GM19467 (cell line): Measurements from ENCODE around the gene TOP1.
"Not testable (repeated sequence)": the region's sequence is repeated elsewhere in the genome, so short reads cannot be mapped to it uniquely, and the experiment has no call there.

Experiments
- ATAC-seq: cut with Tn5 transposase; IDR thresholded peaks from one replicate; pipeline ENCODE4 v1.9.1; 2021; ENCODE audit warnings: mild to moderate bottlenecking, moderate library complexity; ENCODE audit not compliant: unreplicated experiment

The TOP1 gene

GRCh38 chr20:41125530-41126457 is 97.2 kb downstream of the TOP1 start:
- ATAC-seq: no peak

- no peak for ATAC-seq
Observed at GRCh38 chr20:41126719-41127118, 98.1 kb downstream of the TOP1 start.

GRCh38 chr20:41128317-41128716 is 99.7 kb downstream of the TOP1 start:
- ATAC-seq: not testable (repeated sequence)

DNA sequence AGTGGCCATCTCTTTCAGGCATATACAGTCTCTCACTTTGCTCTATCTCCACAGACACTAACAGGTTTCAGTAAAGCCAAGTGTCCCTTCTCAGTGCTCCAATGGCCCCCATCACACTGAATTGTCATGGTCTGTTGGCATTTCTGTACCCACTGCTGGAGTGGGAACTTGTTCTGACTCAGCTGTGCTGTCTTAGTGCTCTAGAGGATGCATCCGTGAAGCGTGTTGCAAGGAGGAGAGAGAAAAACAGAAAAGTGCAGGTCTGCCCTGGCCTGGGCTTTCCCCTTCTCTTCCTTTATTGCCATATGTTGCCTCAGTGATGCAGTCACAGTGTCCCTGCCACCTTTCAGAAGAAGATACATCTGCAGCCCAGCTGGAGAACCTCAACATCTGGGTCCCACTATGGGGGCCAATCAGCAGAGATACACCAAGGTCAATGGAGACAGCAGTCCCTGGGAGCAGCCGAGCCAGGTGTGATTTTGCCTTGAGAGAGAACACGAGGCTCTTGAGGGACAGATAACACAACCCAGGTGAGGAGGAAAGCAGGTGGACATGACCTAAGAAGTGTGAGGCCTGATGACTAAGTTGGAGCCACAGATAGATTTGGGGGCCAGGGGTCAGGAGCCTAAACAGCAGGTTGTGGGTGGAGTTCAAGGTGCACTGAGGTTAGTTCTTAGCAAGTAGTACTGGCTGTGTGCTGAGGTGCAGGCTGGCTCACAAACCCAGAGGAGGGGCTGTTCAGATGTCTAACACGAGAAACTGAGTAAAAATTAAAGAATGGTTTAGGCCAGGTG is 103.2 kb downstream of the TOP1 start:
- no peak for ATAC-seq

DNA sequence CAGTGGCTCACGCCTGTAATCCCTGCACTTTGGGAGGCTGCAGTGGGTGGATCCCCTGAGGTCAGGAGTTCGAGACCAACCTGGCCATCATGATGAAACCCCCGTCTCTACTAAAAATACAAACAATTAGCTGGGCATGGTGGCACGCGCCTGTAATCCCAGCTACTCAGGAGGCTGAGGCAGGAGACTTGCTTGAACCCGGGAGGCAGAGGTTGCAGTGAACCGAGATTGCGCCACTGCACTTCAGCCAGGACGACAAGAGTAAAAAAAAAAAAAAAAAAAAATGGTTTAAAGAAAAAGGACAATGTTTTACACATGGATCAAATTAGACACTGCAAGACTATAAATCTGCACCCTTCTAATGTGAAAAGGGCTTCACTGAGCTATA is 103.8 kb downstream of the TOP1 start:
- ATAC-seq: not testable (repeated sequence)

DNA sequence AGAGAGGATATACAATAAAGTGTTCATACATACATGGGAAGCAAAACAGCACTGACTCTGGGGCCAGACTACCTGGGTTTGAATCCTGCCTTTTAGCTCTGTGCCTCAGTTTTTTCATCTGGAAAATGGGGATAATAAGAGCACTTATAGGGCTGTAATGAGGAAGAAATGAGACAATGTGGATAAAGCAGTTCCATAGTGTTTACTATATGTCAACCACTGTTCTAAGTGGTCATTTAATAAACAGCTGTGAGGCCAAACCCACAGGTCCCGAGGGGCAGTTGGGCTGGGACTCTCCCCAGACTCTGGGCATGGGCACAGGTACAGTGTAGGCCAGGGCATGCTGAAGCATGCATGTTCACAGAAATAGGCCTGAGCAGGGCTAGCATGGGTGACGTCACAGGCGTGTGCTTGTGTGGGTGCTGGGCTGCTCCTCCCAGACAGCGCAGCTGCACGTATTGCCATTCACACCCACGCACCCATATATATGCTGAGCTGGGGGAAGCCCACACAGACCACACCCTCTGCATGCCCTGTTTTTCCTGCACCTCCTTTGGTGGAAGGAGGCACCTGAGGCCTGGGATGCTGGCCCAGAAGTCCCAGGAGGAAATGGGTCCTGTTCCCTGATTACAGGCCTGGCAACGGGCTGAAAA is 105.2 kb downstream of the TOP1 start:
- no peak for ATAC-seq

GRCh38 chr20:41134362-41135186 is 106.0 kb downstream of the TOP1 start:
- no peak for ATAC-seq

DNA sequence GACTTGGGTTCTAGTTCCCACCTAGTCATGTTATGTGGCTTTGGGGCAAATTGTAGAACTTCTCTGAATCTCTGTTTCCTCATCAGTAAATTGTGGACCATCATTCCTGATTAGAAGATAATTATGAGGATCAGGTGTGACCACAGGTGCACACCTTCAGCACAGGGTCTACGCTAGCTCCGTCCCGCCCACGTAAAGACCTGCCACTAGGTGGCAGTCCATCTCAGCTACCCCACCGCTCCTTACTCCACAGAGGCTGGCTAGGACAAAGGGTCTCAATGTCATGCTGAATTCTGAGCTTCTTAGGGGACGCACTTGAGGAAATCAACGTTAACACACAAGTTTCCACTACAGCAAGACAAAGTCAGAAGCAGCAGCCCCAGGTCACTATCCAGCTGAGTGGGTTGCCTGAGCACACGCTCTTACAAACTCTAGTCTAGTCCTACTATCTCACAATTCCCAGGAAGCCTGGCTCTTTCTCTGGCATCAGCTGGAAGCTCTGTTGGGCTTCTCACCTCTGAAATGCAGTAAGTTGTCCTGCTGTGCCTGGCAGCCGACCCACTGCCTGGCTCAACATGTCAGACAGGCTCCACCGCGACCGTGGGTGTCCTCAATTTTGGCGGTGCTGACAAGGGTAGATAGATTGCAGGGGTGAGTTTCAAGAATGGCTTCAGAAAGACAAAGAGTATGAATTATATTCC is 106.7 kb downstream of the TOP1 start:
- ATAC-seq: no peak

- ATAC-seq: no peak
Observed at GRCh38 chr20:41135888-41136679, 107.5 kb downstream of the TOP1 start.

GRCh38 chr20:41136680-41137613 is 108.3 kb downstream of the TOP1 start, which contains the start of gene PLCG1:
PLCG1 (plus strand) TSS chr20:41137543; CDS start chr20:41137642, 99 bp downstream.
- peak; percentile 49 for ATAC-seq

DNA sequence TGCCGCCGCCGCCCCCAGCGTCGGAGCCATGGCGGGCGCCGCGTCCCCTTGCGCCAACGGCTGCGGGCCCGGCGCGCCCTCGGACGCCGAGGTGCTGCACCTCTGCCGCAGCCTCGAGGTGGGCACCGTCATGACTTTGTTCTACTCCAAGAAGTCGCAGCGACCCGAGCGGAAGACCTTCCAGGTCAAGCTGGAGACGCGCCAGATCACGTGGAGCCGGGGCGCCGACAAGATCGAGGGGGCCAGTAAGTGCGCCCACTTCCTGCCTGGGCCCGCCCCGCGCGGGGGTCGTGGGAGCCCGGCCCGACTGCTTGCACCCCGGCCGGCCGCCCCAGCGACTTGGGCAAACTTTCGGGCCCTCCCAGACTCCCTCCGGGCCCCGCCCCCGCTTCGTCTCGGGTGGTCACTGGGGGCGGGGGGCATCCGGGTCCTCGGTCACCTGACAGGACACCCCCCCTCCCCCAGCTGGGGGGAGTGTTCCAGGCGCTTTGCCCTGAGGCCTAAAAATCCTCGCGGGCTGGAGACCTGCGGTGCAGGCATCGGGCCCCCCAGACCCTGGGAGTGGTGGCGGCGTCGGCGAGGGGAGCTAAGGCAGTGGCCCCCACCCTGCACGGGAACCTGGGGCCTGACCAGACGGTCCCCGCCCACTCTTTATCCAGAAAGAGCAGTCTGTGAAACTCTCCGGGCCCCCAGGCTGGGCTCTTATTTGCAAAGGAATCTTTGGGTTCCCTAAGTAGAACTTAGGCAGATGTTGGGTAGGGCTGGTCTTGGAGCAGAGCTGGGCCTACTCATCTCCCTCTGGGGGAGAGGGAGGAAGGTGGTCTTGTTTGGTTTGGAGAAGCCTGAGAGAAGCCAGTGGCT is 109.2 kb downstream of the TOP1 start:
- ATAC-seq: peak; percentile 13

DNA sequence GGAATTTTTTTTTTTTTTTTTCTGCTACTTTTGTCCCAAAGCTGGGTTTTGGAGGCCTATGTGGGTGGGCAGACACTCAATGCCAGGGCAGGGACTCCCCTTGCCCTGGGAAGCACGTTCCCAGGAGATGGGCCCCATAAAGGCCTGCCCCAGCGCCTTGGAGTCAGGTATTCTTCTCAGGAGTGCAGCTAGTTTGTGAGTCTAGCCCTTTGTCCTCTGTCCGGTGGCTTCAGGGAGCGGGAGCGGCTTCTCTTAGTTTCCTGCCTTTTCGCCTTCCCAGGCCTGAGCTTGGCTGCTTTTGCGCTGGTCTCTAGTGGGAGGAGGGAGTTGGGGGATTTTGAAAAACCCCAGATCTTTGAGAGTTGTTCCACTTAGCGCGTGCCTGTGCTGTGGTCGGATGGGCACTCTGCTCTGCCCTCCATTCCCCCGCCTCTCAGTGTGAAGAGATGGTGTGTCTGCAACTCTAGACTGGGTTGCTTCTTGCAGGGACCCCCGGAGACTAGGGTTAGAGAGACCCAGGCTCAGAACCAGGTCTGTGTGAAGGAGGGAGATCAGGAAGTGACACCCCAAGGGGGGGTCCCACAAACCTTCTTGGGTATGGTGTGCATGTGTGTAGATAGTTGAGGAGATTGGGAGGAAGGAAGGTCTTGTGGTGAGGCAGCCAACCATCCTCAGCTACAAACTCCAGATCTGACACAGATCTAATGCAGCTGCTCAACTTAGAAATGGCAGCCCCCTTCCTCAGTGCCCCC is 110.0 kb downstream of the TOP1 start:
- no peak for ATAC-seq

GRCh38 chr20:41139227-41140093 is 110.8 kb downstream of the TOP1 start:
- no peak for ATAC-seq

DNA sequence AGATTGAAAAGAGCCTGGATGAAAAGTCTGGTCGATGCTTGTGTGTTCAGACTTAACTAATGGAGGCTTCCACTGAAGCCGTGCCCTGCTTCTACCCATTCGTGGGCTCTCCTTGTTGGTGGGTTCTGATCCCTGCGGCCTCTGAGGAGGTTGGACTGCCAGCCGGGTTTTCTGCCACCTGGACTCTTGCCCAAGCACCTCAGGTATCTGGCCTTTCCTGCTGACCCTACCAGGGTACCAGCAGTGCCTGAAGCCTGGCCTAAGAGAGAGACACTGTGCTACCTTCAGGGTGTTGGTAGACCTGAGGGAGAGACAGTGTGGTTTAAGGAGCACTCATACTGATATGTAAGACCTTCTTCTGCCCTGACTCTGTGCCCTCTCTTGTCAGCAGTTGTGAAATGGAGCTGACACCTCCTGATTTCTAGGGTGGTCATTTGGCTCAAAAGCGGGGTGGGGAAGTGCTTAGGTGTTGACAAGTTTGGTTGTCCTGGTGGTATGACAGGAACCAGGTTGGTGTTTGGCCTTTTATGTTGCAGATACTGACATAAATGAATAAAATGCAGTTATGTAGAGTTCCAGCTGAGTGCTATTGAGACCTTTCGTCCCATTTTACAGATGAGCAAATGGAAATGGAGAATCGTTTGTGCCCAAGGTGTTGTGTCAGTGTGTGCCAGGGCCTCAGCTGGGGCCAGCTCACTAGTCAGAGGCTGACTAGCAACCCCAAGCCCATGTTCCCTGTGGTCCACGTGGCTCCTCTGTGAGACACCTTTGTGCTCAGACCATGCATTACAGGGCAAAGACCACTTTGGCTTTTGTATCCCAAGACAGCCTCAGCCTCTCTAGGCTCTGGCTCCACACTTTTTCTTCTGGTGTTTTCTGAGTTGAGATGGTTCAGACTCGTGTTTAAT is 111.9 kb downstream of the TOP1 start:
- ATAC-seq: no peak
